HG03045 (cell line): ENCODE data around the gene RNASE4.
"Not testable (repeated sequence)": the region's sequence is repeated elsewhere in the genome, so short reads cannot be mapped to it uniquely, and the experiment has no call there.

Source experiments
- ATAC-seq: cut with Tn5 transposase; IDR thresholded peaks from one replicate; pipeline ENCODE4 v1.9.1; 2021; ENCODE audit warnings: mild to moderate bottlenecking, moderate library complexity; ENCODE audit not compliant: unreplicated experiment

RNASE4 gene

DNA sequence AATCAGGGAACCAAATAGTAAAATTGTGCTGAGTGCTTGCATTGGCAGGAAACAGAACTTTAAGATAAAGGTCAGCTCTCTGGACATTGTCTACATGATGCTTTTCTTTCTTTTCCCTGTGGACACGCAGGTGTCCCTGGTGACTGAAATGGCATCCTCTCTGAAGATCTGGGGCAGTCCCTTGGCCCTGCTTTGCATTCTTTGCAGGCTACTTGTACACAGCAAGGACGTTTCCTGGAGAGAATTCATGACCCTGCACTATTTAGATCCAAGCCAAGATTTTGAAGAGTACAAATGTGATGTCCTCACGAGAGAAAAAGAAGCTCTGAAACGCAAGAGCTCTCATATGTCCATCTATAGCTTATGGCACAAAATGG lies 50.1 kb downstream of the RNASE4 start:
- no peak for ATAC-seq

DNA sequence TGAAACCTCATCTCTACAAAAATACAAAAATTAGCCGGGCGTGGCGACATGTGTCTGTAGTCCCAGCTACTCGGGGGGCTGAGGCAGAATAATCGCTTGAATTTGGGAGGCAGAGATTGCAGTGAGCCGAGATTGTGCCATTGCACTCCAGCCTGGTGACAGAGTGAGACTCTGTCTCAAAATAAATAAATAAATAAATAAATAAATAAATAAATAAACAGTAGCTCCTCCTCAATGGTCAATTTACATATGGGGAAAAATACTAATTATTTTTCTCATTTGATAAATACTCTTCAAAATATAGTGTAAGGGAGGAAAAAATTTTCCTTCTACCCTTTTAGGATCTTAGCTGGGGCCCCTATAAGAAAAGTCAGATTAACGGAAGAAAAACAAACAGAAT lies 53.9 kb downstream of the RNASE4 start:
- not testable (repeated sequence) for ATAC-seq

GRCh38 chr14:20742132-20742531 lies 57.8 kb downstream of the RNASE4 start:
- no peak for ATAC-seq

DNA sequence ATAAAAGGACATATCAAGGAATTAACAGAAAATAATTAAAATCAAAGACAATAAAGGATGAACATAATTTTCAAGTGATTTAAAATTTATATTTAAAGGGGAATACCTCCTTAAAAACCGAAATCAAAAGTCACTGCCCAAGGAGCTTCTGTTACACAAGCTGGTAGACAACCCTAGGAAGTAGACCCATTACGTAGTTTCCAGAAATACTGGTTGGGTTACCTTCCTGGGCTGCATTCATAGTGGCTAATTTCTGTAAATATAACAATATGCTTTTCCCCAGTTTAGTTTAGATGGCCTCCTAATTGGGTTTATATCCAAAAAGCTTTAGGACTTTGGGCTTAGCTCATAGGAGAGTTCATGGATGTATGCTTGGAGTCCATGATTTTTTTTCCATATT lies 59.2 kb downstream of the RNASE4 start:
- no peak for ATAC-seq

- ATAC-seq = no peak
Observed at GRCh38 chr14:20745571-20746358, 61.4 kb downstream of the RNASE4 start, which contains the start of gene EDDM3A. TSS of gene EDDM3A (plus strand) at chr14:20745887. CDS start at chr14:20747581, 1,694 bp downstream.

GRCh38 chr14:20746566-20746965 lies 62.2 kb downstream of the RNASE4 start:
- ATAC-seq = no peak

DNA sequence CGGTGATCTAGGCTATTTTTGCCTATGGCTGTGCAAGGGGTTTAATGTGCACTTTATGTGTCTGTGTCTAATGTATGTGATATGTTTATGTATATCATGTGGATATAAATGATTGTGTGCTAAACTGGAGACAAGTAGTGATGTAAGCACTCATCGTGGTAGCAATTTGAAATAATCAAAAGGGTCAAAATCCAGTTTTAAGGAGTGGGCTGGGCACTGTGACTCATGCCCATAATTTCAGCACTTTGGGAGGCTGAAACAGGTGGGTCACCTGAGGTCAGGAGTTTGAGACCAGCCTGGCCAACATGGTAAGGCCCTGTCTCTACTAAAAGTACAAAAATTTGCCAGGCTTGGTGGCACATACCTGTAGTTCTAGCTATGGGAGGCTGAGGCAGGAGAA lies 64.1 kb downstream of the RNASE4 start:
- no peak for ATAC-seq

- no peak for ATAC-seq
Observed at GRCh38 chr14:20750194-20750593, 65.8 kb downstream of the RNASE4 start.
